GM23248 (cell line): ENCODE data around the gene BAX.

Experiments
- EZH2 ChIP-seq: fragments of 200-600 bp; sonication (generic); IDR thresholded peaks from 2 replicates; pipeline ENCODE4 v1.6.1; 2018; ENCODE audit warnings: antibody characterized with exemption, mild to moderate bottlenecking; ENCODE audit not compliant: insufficient read depth, poor library complexity, severe bottlenecking
- EZH2phosphoT487 ChIP-seq: fragments of 200-600 bp; sonication (generic); IDR thresholded peaks from 2 replicates; pipeline ENCODE4 v1.6.1; 2018; ENCODE audit warnings: antibody characterized with exemption, moderate library complexity, mild to moderate bottlenecking, low read depth; ENCODE audit not compliant: insufficient read depth

GRCh38 chr19:48918801-48919247 lies 35.9 kb upstream of the BAX start:
- TF ChIP-seq EZH2, result no peak
- no peak for TF ChIP-seq EZH2phosphoT487
